K562 (cell line): ENCODE results near the gene SETDB1. TPM values are rescaled to one million over a fixed set of nuclear protein-coding genes. Genes with fewer than 3 reads are reported as not detected.

Source experiments
- ETV6 ChIP-seq, 3 experiments: fragments of 150-350 bp in 1 of 3; sonication (generic) in 1 of 3; formaldehyde crosslinking in 1 of 3; IDR thresholded peaks; 2 replicates each; pipeline versions ENCODE4 v1.6.1 to v1.8.0; 2014 to 2022; ENCODE audit warnings: borderline replicate concordance in 2 of 3, low read depth in 2 of 3, antibody characterized with exemption in 1 of 3, low read length in 1 of 3, mild to moderate bottlenecking in 1 of 3, missing genetic modification reagents in 1 of 3
- HDAC6 ChIP-seq: IDR thresholded peaks from 2 replicates; pipeline ENCODE4 v1.6.1; 2012; ENCODE audit warnings: low read depth, mild to moderate bottlenecking, control low read depth, inconsistent platforms, low read length, moderate library complexity
- KLF16 ChIP-seq: IDR thresholded peaks from 2 replicates; pipeline ENCODE4 v1.6.1; 2016; ENCODE audit warnings: antibody characterized with exemption
- MTA2 ChIP-seq: fragments of 450-650 bp; IDR thresholded peaks from 2 replicates; pipeline ENCODE4 v1.6.1; 2016; ENCODE audit warnings: low read depth
- NFE2L1 ChIP-seq: fragments of 450-650 bp; IDR thresholded peaks from 2 replicates; pipeline ENCODE4 v1.6.1; 2016; ENCODE audit warnings: missing genetic modification characterization, low read depth, mild to moderate bottlenecking, missing compliant biosample characterization, moderate library complexity, borderline replicate concordance
- NR2C1 ChIP-seq, 2 experiments: fragments of 450-650 bp; IDR thresholded peaks; 2 replicates each; pipeline ENCODE4 v1.6.1; 2017; ENCODE audit warnings: mild to moderate bottlenecking in 2 of 2, antibody characterized with exemption in 1 of 2, inconsistent platforms in 1 of 2, missing compliant biosample characterization in 1 of 2, missing genetic modification characterization in 1 of 2
- PHF21A ChIP-seq: fragments of 450-650 bp; IDR thresholded peaks from 2 replicates; pipeline ENCODE4 v1.6.1; 2017; ENCODE audit warnings: low read depth, borderline replicate concordance
- RCOR1 ChIP-seq, 2 experiments: IDR thresholded peaks; 2 replicates each; pipeline ENCODE4 v1.6.1; 2012; ENCODE audit warnings: low read depth in 2 of 2, low read length in 2 of 2, borderline replicate concordance in 1 of 2, improper control_type of control experiment in 1 of 2
- SETDB1 ChIP-seq: IDR thresholded peaks from one replicate; pipeline ENCODE4 v1.6.1; 2012; ENCODE audit warnings: low read length, control low read depth, inconsistent platforms
- ZKSCAN3 ChIP-seq: fragments of 250-450 bp; sonication (Bioruptor Pico); IDR thresholded peaks from 2 replicates; pipeline ENCODE4 v1.4.0; 2020
- polyA plus RNA-seq, 8 experiments: library from polyadenylated mRNA; depleted of rRNA in 4 of 8; stranded (reverse) in 5 of 8; unstranded in 3 of 8; fragments of >200 nt; fragmentation: Nextera tagmentation in 2 of 8; fragmentation: Illumina TruSeq in 1 of 8; extraction: Ambion mirVana in 2 of 8; extraction: Trizol in 1 of 8; gene quantifications; 2 replicates each; pipeline versions ENCODE4 v1.2.1 to v1.2.3, GENCODE V29; 2011 to 2014; ENCODE audit warnings: inconsistent platforms in 1 of 8, missing spikeins in 1 of 8
- total RNA-seq, 7 experiments: library from RNA; depleted of rRNA in 6 of 7; stranded (reverse); fragments of >200 nt in 6 of 7; fragmentation: Illumina TruSeq in 2 of 7; extraction: Trizol in 2 of 7; gene quantifications; 2 replicates each; pipeline versions ENCODE4 v1.2.1 to v1.2.3, GENCODE V29; 2011 to 2021; ENCODE audit warnings: low replicate concordance in 1 of 7
- TF ChIP-seq, protein P1 (sequence below): fragments of 450-650 bp; IDR thresholded peaks from 2 replicates; pipeline ENCODE4 v1.6.1; 2016; ENCODE audit warnings: low read depth
- TF ChIP-seq, protein P2 (sequence below): fragments of 250-450 bp; sonication (Bioruptor Pico); IDR thresholded peaks from 2 replicates; pipeline ENCODE4 v1.5.0; 2021; ENCODE audit warnings: mild to moderate bottlenecking, moderate library complexity
- TF ChIP-seq, protein P3 (sequence below): fragments of 450-650 bp; formaldehyde crosslinking; IDR thresholded peaks from 2 replicates; pipeline ENCODE4 v1.4.0; 2022; ENCODE audit warnings: missing genetic modification characterization

Gene SETDB1
- total and polyA plus RNA-seq, 9 of the 15 experiments (the other 6 are each of a cell fraction or from before 2014, with no cell fraction given), result 21.5 to 64.4 (median 42.0) TPM

DNA sequence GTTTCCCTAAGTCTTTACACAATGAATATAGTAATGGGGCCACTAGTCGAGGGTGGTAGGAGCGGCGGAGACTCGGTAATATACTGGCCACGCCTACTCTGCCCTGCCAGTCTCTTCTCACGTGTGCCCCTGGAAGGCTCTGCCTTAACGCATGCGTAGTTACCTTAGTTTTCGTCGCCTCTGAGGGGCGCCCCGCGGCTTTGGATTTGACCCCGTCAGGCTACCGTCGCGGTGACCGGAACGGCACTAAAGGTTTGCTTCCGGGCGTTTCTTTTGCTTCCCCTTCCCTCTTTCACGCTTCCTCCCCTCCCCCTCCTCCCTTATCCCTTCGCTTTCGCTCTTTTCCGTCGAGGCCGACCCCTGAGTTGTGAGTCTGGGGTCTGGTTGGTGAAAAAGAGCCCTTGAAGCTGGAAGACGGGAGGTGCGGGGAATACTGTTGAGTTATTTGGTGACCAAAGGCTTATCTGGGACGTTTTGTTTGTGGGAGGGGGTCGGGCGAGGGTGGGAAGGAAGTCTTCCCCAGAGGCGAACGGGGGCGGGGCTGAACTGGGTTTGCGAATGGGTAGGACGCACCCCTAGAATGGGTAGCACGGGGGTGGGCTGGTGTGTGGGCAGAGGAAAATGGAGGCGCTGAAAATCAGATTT, at the start of gene SETDB1 (continued):
- TF ChIP-seq, protein P1, sequence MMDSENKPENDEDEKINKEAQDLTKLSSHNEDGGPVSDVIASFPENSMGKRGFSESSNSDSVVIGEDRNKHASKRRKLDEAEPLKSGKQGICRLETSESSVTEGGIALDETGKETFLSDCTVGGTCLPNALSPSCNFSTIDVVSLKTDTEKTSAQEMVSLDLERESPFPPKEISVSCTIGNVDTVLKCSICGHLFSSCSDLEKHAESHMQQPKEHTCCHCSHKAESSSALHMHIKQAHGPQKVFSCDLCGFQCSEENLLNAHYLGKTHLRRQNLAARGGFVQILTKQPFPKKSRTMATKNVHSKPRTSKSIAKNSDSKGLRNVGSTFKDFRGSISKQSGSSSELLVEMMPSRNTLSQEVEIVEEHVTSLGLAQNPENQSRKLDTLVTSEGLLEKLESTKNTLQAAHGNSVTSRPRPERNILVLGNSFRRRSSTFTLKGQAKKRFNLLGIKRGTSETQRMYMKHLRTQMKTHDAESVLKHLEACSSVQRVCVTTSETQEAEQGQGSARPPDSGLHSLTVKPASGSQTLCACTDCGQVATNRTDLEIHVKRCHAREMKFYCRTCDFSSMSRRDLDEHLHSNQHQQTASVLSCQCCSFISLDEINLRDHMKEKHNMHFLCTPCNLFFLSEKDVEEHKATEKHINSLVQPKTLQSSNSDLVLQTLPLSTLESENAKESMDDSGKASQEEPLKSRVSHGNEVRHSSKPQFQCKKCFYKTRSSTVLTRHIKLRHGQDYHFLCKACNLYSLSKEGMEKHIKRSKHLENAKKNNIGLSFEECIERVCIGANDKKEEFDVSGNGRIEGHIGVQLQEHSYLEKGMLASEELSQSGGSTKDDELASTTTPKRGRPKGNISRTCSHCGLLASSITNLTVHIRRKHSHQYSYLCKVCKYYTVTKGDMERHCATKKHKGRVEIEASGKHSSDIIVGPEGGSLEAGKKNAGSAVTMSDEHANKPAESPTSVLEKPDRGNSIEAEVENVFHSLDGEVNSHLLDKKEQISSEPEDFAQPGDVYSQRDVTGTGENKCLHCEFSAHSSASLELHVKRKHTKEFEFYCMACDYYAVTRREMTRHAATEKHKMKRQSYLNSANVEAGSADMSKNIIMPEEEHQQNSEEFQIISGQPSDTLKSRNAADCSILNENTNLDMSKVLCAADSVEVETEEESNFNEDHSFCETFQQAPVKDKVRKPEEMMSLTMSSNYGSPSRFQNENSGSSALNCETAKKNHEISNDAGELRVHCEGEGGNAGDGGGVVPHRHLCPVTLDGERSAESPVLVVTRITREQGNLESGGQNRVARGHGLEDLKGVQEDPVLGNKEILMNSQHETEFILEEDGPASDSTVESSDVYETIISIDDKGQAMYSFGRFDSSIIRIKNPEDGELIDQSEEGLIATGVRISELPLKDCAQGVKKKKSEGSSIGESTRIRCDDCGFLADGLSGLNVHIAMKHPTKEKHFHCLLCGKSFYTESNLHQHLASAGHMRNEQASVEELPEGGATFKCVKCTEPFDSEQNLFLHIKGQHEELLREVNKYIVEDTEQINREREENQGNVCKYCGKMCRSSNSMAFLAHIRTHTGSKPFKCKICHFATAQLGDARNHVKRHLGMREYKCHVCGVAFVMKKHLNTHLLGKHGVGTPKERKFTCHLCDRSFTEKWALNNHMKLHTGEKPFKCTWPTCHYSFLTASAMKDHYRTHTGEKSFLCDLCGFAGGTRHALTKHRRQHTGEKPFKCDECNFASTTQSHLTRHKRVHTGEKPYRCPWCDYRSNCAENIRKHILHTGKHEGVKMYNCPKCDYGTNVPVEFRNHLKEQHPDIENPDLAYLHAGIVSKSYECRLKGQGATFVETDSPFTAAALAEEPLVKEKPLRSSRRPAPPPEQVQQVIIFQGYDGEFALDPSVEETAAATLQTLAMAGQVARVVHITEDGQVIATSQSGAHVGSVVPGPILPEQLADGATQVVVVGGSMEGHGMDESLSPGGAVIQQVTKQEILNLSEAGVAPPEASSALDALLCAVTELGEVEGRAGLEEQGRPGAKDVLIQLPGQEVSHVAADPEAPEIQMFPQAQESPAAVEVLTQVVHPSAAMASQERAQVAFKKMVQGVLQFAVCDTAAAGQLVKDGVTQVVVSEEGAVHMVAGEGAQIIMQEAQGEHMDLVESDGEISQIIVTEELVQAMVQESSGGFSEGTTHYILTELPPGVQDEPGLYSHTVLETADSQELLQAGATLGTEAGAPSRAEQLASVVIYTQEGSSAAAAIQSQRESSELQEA, result peak; percentile 99
- TF ChIP-seq NR2C1 (IDR thresholded peaks at IDR 0.05), result peak; percentile 98
- TF ChIP-seq NR2C1 (tag; IDR thresholded peaks at IDR 0.05), result peak; percentile 99
- TF ChIP-seq KLF16, result peak; percentile 85
- peak; percentile 55 for TF ChIP-seq MTA2
- TF ChIP-seq PHF21A, result no peak
- TF ChIP-seq ETV6 (IDR thresholded peaks at IDR 0.05; ENCODE audit: borderline replicate concordance in 1 of 2, low read depth in 2 of 2, low read length in 1 of 2), result peak; percentile 96 to 98
- TF ChIP-seq ETV6 (CRISPR knock-in tag; IDR thresholded peaks at IDR 0.05; ENCODE audit: borderline replicate concordance), result no peak
- TF ChIP-seq ZKSCAN3 (CRISPR knock-in tag), result no peak
- TF ChIP-seq NFE2L1 (tag), result no peak
- TF ChIP-seq, protein P2, sequence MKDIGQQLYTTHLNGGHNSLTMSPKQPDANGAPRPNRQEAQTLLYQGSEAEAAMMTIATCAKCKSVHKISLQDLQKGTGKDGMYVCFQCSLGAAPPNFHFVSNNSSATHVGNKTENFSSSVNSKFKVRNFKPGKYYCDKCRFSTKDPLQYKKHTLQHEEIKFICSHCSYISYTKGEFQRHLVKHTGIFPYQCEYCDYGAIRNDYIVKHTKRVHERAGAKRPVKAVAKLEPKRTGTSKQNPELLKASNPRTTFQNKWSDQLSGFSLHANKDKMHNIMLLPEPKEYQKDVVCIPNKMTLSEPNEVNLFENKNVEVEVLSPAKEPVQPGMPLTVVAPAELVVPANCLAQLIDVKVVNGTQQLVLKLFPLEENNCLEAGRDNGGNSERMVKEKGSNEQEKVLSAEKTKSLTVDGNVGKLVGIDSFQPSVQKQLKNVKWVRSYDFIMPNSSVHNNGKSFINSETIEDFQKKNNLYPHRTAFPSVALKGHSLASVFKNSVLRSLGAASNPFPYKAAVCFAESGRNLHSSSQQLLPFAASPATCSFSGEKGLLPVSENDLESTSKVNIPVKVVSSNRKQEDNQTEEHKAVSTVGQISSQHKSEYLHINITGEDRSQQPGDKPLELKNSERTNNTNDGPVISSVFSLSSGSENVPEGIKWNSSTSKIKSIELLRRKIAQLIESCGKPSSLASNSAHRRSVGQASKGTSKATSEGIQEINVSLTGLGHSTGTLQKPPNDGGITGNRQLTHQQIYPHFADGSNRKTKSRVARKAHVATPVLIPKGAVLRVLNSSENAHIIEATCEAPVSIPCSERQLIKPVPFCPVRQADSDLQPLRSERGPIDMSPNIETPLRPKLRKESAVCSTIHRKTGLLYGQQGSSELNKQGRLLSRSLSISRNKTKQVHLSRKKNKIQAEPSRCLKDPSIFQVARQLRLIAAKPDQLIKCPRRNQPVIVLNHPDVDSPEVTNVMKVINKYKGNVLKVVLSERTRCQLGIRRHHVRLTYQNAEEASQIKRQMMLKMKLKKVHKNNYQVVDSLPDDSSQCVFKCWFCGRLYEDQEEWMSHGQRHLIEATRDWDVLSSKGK (CRISPR knock-in tag), result no peak
- TF ChIP-seq SETDB1, result no peak
- TF ChIP-seq, protein P3, sequence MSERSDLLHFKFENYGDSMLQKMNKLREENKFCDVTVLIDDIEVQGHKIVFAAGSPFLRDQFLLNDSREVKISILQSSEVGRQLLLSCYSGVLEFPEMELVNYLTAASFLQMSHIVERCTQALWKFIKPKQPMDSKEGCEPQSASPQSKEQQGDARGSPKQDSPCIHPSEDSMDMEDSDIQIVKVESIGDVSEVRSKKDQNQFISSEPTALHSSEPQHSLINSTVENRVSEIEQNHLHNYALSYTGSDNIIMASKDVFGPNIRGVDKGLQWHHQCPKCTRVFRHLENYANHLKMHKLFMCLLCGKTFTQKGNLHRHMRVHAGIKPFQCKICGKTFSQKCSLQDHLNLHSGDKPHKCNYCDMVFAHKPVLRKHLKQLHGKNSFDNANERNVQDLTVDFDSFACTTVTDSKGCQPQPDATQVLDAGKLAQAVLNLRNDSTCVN (CRISPR knock-in tag), result 0 out of 2 replicates have a peak, but pooled peaks have one; percentile 79
- TF ChIP-seq HDAC6, result no peak
- TF ChIP-seq RCOR1 (IDR thresholded peaks at IDR 0.05; ENCODE audit: borderline replicate concordance in 1 of 2, low read depth in 2 of 2, low read length in 2 of 2), result peak in 1 of 2 experiments; percentile 39; a peak in 1 of 4 replicates
